Parathyroid adenoma (tissue), 2 donors: Measurements from ENCODE around the gene ATE1.

Experiments used
- H2AFZ ChIP-seq: fragments of 300-600 bp; sonication (generic); one replicate; pipeline ENCODE4 v1.7.0; 2017; ENCODE audit warnings: antibody characterized with exemption, mild to moderate bottlenecking
- H3K27ac ChIP-seq: fragments of 300-600 bp; sonication (generic); one replicate; pipeline ENCODE4 v1.7.0; 2017
- H3K27me3 ChIP-seq: fragments of 300-600 bp; sonication (generic); one replicate; pipeline ENCODE4 v1.7.0; 2017; ENCODE audit warnings: low read length; ENCODE audit not compliant: control insufficient read depth, insufficient read depth
- H3K36me3 ChIP-seq: fragments of 300-600 bp; sonication (generic); one replicate; pipeline ENCODE4 v1.7.0; 2017; ENCODE audit warnings: low read length; ENCODE audit not compliant: control insufficient read depth, insufficient read depth
- H3K4me1 ChIP-seq: fragments of 300-600 bp; sonication (generic); one replicate; pipeline ENCODE4 v1.7.0; 2017; ENCODE audit warnings: control low read depth
- H3K4me2 ChIP-seq: fragments of 300-600 bp; sonication (generic); one replicate; pipeline ENCODE4 v1.7.0; 2017; ENCODE audit warnings: low read length
- H3K4me3 ChIP-seq: fragments of 300-600 bp; sonication (generic); one replicate; pipeline ENCODE4 v1.7.0; 2017; ENCODE audit warnings: low read depth, low read length
- H3K79me2 ChIP-seq: fragments of 300-600 bp; sonication (generic); one replicate; pipeline ENCODE4 v1.7.0; 2017; ENCODE audit warnings: control low read depth
- H3K9ac ChIP-seq: fragments of 300-600 bp; sonication (generic); one replicate; pipeline ENCODE4 v1.7.0; 2017; ENCODE audit warnings: mild to moderate bottlenecking
- H3K9me3 ChIP-seq: fragments of 300-600 bp; sonication (generic); one replicate; pipeline ENCODE4 v1.7.0; 2017; ENCODE audit warnings: low read length; ENCODE audit not compliant: control insufficient read depth
- TF ChIP-seq, protein P1 (sequence below): fragments of 300-600 bp; sonication (generic); IDR thresholded peaks from one replicate; pipeline ENCODE4 v1.7.0; 2017; ENCODE audit warnings: antibody characterized with exemption, mild to moderate bottlenecking
- donor health status: primary hyperparathyroidism.

The ATE1 gene

DNA sequence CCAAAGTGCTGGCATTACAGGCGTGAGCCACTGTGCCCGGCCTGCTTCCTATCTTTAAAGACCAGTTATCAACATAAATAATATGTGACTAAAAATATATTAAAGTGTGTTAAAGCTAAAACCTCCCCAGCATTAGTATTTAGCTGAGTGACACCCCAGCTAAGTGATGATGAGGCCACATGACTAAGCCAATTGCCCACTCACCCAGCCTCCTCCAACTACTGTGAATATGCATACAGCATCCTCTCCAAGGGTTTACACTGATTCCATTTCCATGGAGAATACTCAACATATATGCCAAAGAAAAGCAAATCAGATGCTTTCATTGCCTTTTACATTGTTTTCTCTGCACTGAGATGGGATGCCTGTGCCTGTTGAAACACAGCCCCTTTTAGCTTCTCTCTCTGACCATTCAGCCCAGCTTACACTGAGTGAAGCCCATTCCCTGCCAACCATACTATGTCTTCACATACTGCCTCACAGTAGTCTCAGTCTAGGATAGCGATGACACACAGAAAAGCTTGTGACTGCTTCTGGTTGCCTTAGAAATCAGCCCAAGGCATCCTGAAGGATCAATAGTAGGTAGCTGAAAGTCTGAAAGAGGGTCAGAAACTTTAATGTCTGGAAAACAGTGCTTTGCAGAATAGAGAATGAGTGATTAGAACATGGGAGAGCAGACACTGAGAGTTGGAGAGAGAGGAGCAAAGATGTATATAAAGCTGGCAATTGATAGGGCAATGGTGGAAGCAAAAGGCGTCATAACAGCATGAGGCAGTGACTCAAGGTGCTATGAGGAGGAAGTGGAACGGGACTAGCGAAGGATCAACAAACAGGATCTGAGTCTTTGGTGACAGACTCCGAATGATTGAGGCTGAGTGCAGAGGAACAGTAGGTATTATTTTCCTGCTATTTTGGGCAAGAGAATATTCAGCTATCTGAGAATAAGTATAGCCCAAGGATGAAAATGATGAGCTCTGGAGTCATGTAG, 19.8 kb upstream of the ATE1 start:
- no peak overlapping the region for H3K4me3 ChIP-seq

DNA sequence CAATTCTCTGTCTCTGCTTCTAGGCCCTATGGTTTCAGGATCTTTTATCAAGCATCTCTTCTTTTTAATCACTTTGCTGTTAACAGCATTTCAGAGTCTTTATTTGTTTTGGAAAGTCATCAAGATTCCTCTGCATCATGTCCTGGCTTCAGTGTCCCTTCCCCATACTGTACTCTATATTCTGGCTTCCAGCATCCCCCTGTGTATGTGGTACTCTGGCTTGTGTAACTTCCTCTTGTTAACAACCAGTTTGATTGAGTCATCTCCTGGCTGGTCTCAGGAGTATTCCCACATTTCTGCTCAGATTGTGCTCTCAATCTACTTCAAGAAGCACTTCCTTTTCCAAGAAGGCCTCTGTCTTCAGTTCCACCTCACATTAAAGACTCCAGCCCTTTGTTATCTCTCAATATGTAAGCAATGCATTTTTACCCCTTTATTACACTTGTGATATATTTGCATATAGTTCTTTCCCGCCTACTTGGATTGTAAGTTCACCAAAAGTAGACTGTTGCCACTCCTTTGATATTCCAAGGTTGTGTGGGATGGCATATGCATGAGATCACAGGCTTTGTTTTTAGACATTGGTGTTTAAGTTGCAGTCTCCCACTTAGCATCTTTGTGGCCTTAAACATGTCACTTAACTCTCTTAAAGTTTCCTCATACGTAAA, 15.1 kb upstream of the ATE1 start:
- Histone ChIP-seq H2AFZ (no peak overlapping the region), H3K9ac (no peak overlapping the region), H3K4me3 (no peak overlapping the region), H3K36me3 (no peaks in the 10 kb centered on the region), H3K27me3 (no peaks in the 10 kb centered on the region), H3K27ac (no peak overlapping the region), H3K9me3 (no peaks in the 10 kb centered on the region), H3K79me2 (no peaks in the 10 kb centered on the region), H3K4me2 (no peak overlapping the region), H3K4me1 (no peaks in the 10 kb centered on the region)
- TF ChIP-seq, protein P1, sequence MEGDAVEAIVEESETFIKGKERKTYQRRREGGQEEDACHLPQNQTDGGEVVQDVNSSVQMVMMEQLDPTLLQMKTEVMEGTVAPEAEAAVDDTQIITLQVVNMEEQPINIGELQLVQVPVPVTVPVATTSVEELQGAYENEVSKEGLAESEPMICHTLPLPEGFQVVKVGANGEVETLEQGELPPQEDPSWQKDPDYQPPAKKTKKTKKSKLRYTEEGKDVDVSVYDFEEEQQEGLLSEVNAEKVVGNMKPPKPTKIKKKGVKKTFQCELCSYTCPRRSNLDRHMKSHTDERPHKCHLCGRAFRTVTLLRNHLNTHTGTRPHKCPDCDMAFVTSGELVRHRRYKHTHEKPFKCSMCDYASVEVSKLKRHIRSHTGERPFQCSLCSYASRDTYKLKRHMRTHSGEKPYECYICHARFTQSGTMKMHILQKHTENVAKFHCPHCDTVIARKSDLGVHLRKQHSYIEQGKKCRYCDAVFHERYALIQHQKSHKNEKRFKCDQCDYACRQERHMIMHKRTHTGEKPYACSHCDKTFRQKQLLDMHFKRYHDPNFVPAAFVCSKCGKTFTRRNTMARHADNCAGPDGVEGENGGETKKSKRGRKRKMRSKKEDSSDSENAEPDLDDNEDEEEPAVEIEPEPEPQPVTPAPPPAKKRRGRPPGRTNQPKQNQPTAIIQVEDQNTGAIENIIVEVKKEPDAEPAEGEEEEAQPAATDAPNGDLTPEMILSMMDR, result no peak

More for the DNA sequence above, 19.8 kb upstream of the ATE1 start:
- Histone ChIP-seq H3K36me3 (no peaks in the 10 kb centered on the region), H2AFZ (no peak overlapping the region), H3K9me3 (no peaks in the 10 kb centered on the region), H3K4me1 (no peaks in the 10 kb centered on the region), H3K27me3 (no peaks in the 10 kb centered on the region), H3K4me2 (no peak overlapping the region), H3K9ac (no peak overlapping the region), H3K27ac (no peak overlapping the region), H3K79me2 (no peaks in the 10 kb centered on the region)
- TF ChIP-seq, protein P1, result no peak

DNA sequence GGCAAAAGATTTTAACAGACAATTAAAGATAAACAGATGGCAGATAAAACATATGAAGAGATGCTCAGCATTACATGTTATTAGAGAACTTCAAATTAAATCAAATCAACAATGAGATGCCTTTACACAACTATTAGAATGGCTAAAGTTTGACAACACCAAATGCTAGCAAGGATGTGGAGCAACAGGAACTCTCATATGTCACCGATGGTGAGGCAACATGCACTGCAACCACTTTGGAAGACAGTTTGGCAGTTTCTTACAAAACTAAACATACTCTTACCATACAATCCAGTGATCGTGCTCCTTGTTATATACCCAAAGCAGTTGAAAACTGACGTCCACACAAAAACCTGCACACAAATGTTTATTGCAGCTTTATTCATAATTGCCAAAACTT, 13.7 kb upstream of the ATE1 start:
- H3K4me1 ChIP-seq, result no peaks in the 10 kb centered on the region
- no peaks in the 10 kb centered on the region for H3K27me3 ChIP-seq
- no peak overlapping the region for H3K4me3 ChIP-seq
- no peaks in the 10 kb centered on the region for H3K36me3 ChIP-seq
- H3K79me2 ChIP-seq, result no peaks in the 10 kb centered on the region
- H2AFZ ChIP-seq, result no peak overlapping the region
- TF ChIP-seq, protein P1, result no peak
- no peaks in the 10 kb centered on the region for H3K9me3 ChIP-seq
- no peak overlapping the region for H3K9ac ChIP-seq
- no peak overlapping the region for H3K4me2 ChIP-seq
- H3K27ac ChIP-seq, result no peak overlapping the region

DNA sequence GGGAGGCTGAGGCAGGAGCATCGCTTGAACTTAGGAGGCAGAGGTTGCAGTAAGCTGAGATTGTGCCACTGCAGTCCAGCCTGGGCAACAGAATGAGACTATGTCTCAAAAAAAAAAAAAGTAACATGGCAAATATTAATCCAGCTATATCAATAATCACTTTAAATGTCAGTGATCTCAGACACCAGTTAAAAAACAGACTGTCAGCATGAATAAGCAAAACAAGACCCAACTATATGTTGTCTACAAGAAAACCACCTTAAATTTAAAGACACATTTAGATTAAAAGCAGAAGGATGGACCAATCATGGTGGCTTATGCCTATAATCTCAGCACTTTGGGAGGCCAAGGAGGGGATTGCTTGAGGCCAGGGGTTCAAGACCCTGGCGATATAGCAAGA, 8.5 kb upstream of the ATE1 start:
- Histone ChIP-seq H3K4me3 (no peak overlapping the region), H3K36me3 (no peaks in the 10 kb centered on the region), H3K4me1 (no peaks in the 10 kb centered on the region), H3K79me2 (no peaks in the 10 kb centered on the region), H3K9me3 (no peaks in the 10 kb centered on the region), H2AFZ (no peak overlapping the region), H3K27ac (no peak overlapping the region), H3K4me2 (no peak overlapping the region), H3K27me3 (no peaks in the 10 kb centered on the region), H3K9ac (no peak overlapping the region)
- TF ChIP-seq, protein P1, result no peak
